ENCODE data around the gene PARP9. TPM values are rescaled to one million over a fixed set of nuclear protein-coding genes. Genes with fewer than 3 reads are reported as not detected.

Gene PARP9
- total and polyA plus RNA-seq, 2 of the 8 experiments (the other 6 are each of a cell fraction or from before 2014, with no cell fraction given) = 3.7 to 4.5 TPM

DNA sequence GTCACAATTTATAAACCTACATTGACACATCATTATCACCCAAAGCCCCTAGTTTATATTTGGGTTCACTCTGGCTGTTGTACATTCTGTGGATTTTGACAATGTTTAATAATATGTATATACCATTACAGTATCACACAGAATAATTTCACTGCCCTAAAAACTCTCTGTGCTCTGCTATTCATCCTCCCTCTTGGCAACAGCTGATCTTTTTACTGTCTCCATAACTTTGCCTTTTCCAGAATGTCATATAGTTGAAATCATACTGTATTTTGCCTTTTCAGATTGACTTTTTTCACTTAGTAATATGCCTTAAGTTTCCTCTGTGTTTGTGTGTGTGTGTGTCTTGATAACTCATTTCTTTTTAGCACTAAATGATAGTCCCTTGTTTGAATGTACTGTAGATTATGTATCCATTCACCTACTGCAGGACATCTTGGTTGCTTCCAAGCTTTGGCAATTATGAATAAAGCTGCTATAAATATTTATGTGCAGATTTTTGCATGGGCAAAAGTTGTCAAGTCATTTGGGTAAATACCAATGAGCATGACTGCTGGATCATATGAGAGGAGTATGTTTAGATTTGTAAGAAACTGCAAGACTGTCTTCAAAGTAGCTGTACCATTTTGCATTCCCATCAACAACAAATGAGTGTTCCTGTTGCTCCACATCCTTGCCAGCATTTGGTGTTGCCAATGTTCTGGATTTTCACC lies 22.8 kb upstream of the PARP9 start:
- H3K56ac ChIP-seq (replicated peaks; ENCODE audit: insufficient read length, low read depth, low read length) = no peak overlapping the region
- H3K9ac ChIP-seq (replicated peaks in 1 of 4; ENCODE audit: extremely low read depth in 1 of 4, low read depth in 3 of 4, low read length in 3 of 4) = no peak overlapping the region
- peaks cover 0 to 3% (median 0%) of the 10 kb centered on the region in 4 experiments; a peak in 3 of 8 replicates for H3K36me3 ChIP-seq (ENCODE audit: control insufficient read depth in 2 of 4, insufficient read depth in 4 of 4, low read length in 3 of 4)
- no peak overlapping the region for H4K91ac ChIP-seq (replicated peaks; ENCODE audit: insufficient read length, low read length)
- no peak for FAIRE-seq
- H3K14ac ChIP-seq (ENCODE audit: insufficient read length) = no peak overlapping the region
- no peak overlapping the region for H3K4ac ChIP-seq (replicated peaks; ENCODE audit: insufficient read length, low read depth, low read length)
- no peak overlapping the region for H3K4me3 ChIP-seq (ENCODE audit: extremely low read depth in 1 of 4, insufficient read depth in 2 of 4, low read depth in 3 of 4, low read length in 4 of 4)
- no peak overlapping the region for H4K5ac ChIP-seq (ENCODE audit: insufficient read length, low read depth, low read length)
- H3K18ac ChIP-seq (ENCODE audit: extremely low read depth, low read length) = no peak overlapping the region
- H2BK15ac ChIP-seq (ENCODE audit: low read length) = no peak overlapping the region
- CTCF ChIA-PET (ENCODE audit: partially characterized antibody) = no interaction called here
- no peak overlapping the region for H2BK12ac ChIP-seq (ENCODE audit: low read depth, low read length)
- no peak overlapping the region for H2BK20ac ChIP-seq (ENCODE audit: low read length)
- no peak overlapping the region for H2BK5ac ChIP-seq (ENCODE audit: low read depth, low read length)
- no peaks in the 10 kb centered on the region for H3K27me3 ChIP-seq (replicated peaks in 1 of 4; ENCODE audit: control insufficient read depth in 3 of 4, extremely low read depth in 1 of 4, insufficient read depth in 3 of 4, low read length in 3 of 4)
- no peak overlapping the region for H3K23ac ChIP-seq (ENCODE audit: insufficient read length)
- H4K20me1 ChIP-seq (replicated peaks in 1 of 2; ENCODE audit: control insufficient read depth in 1 of 2, insufficient read depth in 2 of 2, low read length in 2 of 2) = no peaks in the 10 kb centered on the region
- H2AK5ac ChIP-seq (ENCODE audit: low read depth, low read length) = peak overlapping the region; percentile 39; the same call in 1 of the 2 replicates
- no peaks in the 10 kb centered on the region for H3K79me1 ChIP-seq (ENCODE audit: low read depth, low read length)
- POLR2A ChIA-PET (ENCODE audit: partially characterized antibody) = no interaction called here
- TF ChIP-seq KDM1A (IDR thresholded peaks at IDR 0.05; ENCODE audit: borderline replicate concordance, low read length) (no peak), KDM4A (IDR thresholded peaks at IDR 0.05; ENCODE audit: low read depth, low read length, severe bottlenecking) (no peak), POU5F1 (IDR thresholded peaks at IDR 0.05; ENCODE audit: low read depth, low read length) (no peak)
- no peak overlapping the region for H3K27ac ChIP-seq (ENCODE audit: low read depth, low read length)
- peaks cover 7% of the 10 kb centered on the region in 2 experiments; a peak in 3 of 4 replicates for H3K9me3 ChIP-seq (ENCODE audit: insufficient read depth in 2 of 2, low read depth in 1 of 2, low read length in 1 of 2)
- H3K79me2 ChIP-seq (ENCODE audit: control insufficient read depth in 1 of 2, insufficient read depth in 2 of 2, low read length in 2 of 2) = no peaks in the 10 kb centered on the region
- no peak overlapping the region for H2BK120ac ChIP-seq (replicated peaks; ENCODE audit: low read depth, low read length)
- no peak for DNase-seq (ENCODE audit: low read depth in 1 of 2, low spot score in 2 of 2)
- peaks cover 0 to 2% (median 0%) of the 10 kb centered on the region in 4 experiments; a peak in 1 of 7 replicates for H3K4me1 ChIP-seq (replicated peaks in 1 of 4; ENCODE audit: control insufficient read depth in 3 of 4, insufficient read depth in 4 of 4, low read length in 3 of 4)
- no peaks in the 10 kb centered on the region for H3K23me2 ChIP-seq (ENCODE audit: low read depth, low read length)
- H4K8ac ChIP-seq (ENCODE audit: extremely low read depth, insufficient read depth, low read length) = no peak overlapping the region
- no peak overlapping the region for H3K4me2 ChIP-seq (ENCODE audit: insufficient read depth in 1 of 2, low read depth in 2 of 2, low read length in 2 of 2)
- no peak overlapping the region for H2AFZ ChIP-seq (ENCODE audit: low read length)
